Lung (tissue), 12 donors: Measurements from ENCODE around the gene SOBP. TPM values are rescaled to one million over a fixed set of nuclear protein-coding genes. Genes with fewer than 3 reads are reported as not detected.

Source experiments
- ATAC-seq: fragments of 200-7000 bp; cut with Tn5 transposase; one replicate; pipeline ENCODE4 v1.9.1; 2020; ENCODE audit warnings: moderate number of reproducible peaks; ENCODE audit not compliant: insufficient read depth, low FRiP score
- DNase-seq, 3 donors: peaks; one replicate each; pipeline ENCODE4 v3.0.0-alpha.2; 2013 to 2017
- H3K27ac ChIP-seq, 2 donors: one replicate each; pipeline ENCODE4 v1.5.1; 2013; ENCODE audit warnings: mild to moderate bottlenecking in 2 of 2, moderate library complexity in 2 of 2, control low read depth in 1 of 2, inconsistent platforms in 1 of 2, low read depth in 1 of 2, low read length in 1 of 2
- H3K27me3 ChIP-seq, 3 donors: one replicate each; pipeline ENCODE4 v1.5.1; 2013; ENCODE audit warnings: low read length in 2 of 3; ENCODE audit not compliant: control insufficient read depth in 3 of 3, insufficient read depth in 3 of 3
- H3K36me3 ChIP-seq, 4 donors: one replicate each; pipeline ENCODE4 v1.5.1; 2013; ENCODE audit warnings: low read length in 4 of 4, mild to moderate bottlenecking in 1 of 4, moderate library complexity in 1 of 4; ENCODE audit not compliant: control insufficient read depth in 4 of 4, insufficient read depth in 4 of 4
- H3K4me1 ChIP-seq, 5 donors: one replicate each; pipeline ENCODE4 v1.5.1; 2013; ENCODE audit warnings: low read length in 5 of 5, mild to moderate bottlenecking in 2 of 5, moderate library complexity in 1 of 5; ENCODE audit not compliant: control insufficient read depth in 5 of 5, insufficient read depth in 5 of 5
- H3K4me3 ChIP-seq: one replicate; pipeline ENCODE4 v1.5.1; 2013; ENCODE audit warnings: mild to moderate bottlenecking, control low read depth, moderate library complexity
- H3K9ac ChIP-seq, 2 donors: one replicate each; pipeline ENCODE4 v1.5.1; 2013; ENCODE audit warnings: low read length in 2 of 2, control low read depth in 1 of 2; ENCODE audit not compliant: insufficient read depth in 1 of 2
- H3K9me3 ChIP-seq, 4 donors: one replicate each; pipeline ENCODE4 v1.5.1; 2013; ENCODE audit warnings: low read length in 3 of 4, mild to moderate bottlenecking in 1 of 4, moderate library complexity in 1 of 4; ENCODE audit not compliant: control insufficient read depth in 4 of 4, insufficient read depth in 3 of 4
- WGBS, 2 donors: extraction: QIAGEN DNeasy Blood & Tissue Kit; methylation state at CpG; one replicate each; pipeline ENCODE4 v1.1.7; 2013; 5-methylcytosine and 5-hydroxymethylcytosine counted together
- polyA plus RNA-seq, 2 donors: library from polyadenylated mRNA; stranded (reverse); fragments of 200-250 nt; gene quantifications; one replicate each; pipeline ENCODE4 v1.2.1, GENCODE V29; 2013
- total RNA-seq, 2 donors: library from RNA; depleted of rRNA in 1 of 2; stranded (reverse); fragments of >200 nt in 1 of 2; gene quantifications; one replicate each; pipeline ENCODE4 v1.2.1, GENCODE V29; 2014 to 2021
- TF ChIP-seq, protein P1 (sequence below): IDR thresholded peaks from 2 replicates; pipeline ENCODE4 v1.5.1; 2012; ENCODE audit warnings: mild to moderate bottlenecking; ENCODE audit errors: control extremely low read depth, extremely low read depth
- donor health status: control.
- donor health status: control.
- donor health status: Bipolar disorder and iron deficiency.
- donor health status: healthy.
- donor health status: DM: yes; HTN: yes; CAD: no.

SOBP gene
- total and polyA plus RNA-seq, 4 donors, result 1.6 to 14.5 (median 5.8) TPM

DNA sequence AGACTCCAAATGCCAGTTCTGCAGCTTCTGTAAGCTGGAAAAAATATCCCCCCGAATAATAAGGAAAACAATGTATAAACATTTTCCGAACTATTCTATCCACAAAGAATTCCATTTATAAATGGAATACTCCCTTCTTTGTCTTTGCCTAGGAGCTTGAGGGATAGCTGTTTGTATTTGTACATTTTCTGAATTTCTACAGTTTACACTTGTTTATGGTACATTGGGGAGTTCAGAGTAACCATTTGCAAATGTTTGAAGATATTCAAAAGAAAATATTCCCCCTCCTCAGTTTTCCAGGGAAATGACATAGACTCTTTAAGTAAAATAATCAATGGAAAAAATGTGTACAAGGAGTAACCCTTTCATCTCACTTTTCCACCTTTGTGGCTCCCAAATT, 149.6 kb downstream of the SOBP start:
- H3K27ac ChIP-seq, result no peak overlapping the region
- DNase-seq, result no peak
- TF ChIP-seq, protein P1, sequence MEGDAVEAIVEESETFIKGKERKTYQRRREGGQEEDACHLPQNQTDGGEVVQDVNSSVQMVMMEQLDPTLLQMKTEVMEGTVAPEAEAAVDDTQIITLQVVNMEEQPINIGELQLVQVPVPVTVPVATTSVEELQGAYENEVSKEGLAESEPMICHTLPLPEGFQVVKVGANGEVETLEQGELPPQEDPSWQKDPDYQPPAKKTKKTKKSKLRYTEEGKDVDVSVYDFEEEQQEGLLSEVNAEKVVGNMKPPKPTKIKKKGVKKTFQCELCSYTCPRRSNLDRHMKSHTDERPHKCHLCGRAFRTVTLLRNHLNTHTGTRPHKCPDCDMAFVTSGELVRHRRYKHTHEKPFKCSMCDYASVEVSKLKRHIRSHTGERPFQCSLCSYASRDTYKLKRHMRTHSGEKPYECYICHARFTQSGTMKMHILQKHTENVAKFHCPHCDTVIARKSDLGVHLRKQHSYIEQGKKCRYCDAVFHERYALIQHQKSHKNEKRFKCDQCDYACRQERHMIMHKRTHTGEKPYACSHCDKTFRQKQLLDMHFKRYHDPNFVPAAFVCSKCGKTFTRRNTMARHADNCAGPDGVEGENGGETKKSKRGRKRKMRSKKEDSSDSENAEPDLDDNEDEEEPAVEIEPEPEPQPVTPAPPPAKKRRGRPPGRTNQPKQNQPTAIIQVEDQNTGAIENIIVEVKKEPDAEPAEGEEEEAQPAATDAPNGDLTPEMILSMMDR, result no peak
- H3K9ac ChIP-seq, result no peak overlapping the region
- ATAC-seq, result no peak
- no peaks in the 10 kb centered on the region for H3K9me3 ChIP-seq
- no peaks in the 10 kb centered on the region for H3K27me3 ChIP-seq
- 33 to 40% methylated on average over 2 of the region's 2 CpGs for WGBS, 2 donors
- H3K36me3 ChIP-seq, result peaks cover 0 to 5% (median 3%) of the 10 kb centered on the region in 4 donors
- peaks cover 0 to 8% (median 3%) of the 10 kb centered on the region in 5 donors for H3K4me1 ChIP-seq
- no peak overlapping the region for H3K4me3 ChIP-seq

- Histone ChIP-seq H3K9me3 (no peaks in the 10 kb centered on the region), H3K27me3 (no peaks in the 10 kb centered on the region), H3K36me3 (peaks cover 0 to 5% (median 2%) of the 10 kb centered on the region in 4 donors), H3K4me3 (no peak overlapping the region), H3K27ac (no peak overlapping the region), H3K4me1 (peaks cover 0 to 11% (median 4%) of the 10 kb centered on the region in 5 donors), H3K9ac (no peak overlapping the region)
- ATAC-seq, result no peak
- TF ChIP-seq, protein P1, result no peak
- no peak for DNase-seq
- WGBS, 2 donors, result 42 to 62% methylated on average over 1 of the region's 1 CpG
These were observed 151.2 kb downstream of the SOBP start for GRCh38 chr6:107641071-107641470.

DNA sequence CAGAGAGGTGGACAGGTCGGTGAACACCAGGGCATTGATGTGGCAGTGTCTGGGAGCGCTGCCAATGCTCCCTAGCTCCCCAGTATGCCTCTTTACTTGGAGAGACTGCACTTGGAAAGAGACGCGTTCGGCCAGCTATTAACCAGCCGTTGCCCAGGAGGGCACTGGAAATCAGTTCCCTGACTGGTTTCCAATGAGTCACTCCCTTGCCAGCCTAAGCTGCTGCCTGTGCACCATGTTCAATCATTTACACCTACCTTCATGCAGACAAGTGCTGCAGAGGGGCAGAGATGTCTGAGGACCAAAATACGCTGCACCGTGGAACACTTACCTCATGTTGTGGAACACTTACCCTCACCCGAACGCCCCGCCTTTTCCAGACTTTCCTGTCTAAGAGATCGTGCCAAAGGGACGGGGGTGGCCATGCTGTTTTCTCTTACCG, 151.6 kb downstream of the SOBP start:
- Histone ChIP-seq H3K27me3 (no peaks in the 10 kb centered on the region), H3K4me1 (peaks cover 0 to 14% (median 4%) of the 10 kb centered on the region in 5 donors), H3K36me3 (peaks cover 0 to 2% (median 1%) of the 10 kb centered on the region in 4 donors), H3K9ac (no peak overlapping the region), H3K27ac (peak overlapping the region in 1 of 2 donors; percentile 64), H3K9me3 (no peaks in the 10 kb centered on the region), H3K4me3 (no peak overlapping the region)
- WGBS, 2 donors, result 51 to 66% methylated on average over 14 of the region's 14 CpGs
- TF ChIP-seq, protein P1, result no peak
- peak; percentile 78 for ATAC-seq
- DNase-seq, result no peak
